Hematopoietic multipotent progenitor cell treated with erythropoietin and hydrocortisone succinate and interleukin-3 and kit ligand, for 17 days (in vitro differentiated cells): ENCODE measurements around the gene TM9SF1.

Experiments
- DNase-seq: peaks from one replicate; pipeline ENCODE4 v3.0.0-alpha.2; 2015; ENCODE audit warnings: low spot score

Gene TM9SF1, protein sequence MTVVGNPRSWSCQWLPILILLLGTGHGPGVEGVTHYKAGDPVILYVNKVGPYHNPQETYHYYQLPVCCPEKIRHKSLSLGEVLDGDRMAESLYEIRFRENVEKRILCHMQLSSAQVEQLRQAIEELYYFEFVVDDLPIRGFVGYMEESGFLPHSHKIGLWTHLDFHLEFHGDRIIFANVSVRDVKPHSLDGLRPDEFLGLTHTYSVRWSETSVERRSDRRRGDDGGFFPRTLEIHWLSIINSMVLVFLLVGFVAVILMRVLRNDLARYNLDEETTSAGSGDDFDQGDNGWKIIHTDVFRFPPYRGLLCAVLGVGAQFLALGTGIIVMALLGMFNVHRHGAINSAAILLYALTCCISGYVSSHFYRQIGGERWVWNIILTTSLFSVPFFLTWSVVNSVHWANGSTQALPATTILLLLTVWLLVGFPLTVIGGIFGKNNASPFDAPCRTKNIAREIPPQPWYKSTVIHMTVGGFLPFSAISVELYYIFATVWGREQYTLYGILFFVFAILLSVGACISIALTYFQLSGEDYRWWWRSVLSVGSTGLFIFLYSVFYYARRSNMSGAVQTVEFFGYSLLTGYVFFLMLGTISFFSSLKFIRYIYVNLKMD

DNA sequence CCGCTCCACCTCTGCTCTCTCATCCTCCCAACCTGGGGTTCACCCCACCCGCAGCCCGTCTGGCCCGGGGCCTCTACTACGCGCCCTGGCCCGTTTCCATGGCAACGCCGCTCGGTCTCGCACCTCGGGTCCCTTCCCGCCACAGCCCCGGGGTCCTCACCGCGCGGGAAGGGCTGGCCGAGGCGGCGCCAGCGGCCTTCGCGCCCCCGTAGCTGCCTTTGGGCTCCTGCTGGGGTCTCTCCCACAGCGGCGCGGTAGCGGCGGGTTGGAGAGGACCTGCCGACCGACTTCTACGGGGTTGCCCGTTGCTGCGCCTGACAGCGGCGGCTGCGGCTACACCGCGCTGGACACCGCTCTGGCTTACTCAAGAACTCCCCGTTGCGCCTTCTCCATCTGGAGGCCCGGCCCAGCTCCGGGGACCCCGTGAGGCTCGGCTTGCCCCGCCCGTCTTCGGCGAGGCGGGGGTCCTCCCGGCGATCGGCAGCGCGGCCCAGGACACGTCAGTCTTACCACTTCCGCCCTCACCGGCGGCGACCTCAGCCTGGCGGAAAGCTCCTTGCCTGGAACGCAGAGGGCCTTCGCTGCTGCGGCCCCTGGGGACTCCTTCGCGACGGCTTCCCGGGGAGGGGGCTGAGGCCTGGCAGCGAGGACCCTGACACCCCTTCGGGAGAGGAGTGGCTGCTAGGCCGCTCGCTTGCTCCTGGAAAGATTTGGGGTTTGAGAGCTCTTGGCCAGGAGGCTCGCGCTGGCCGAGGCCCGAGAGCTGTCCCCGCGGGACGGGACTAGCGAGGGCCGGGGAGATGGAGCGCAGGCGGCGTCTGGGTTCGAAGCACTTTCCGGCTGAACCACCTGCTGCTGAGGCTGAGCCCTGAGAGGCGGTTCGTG lies at the start of gene TM9SF1:
TM9SF1 (minus strand) TSS at position 256 of the 885 bp plus-strand sequence. CDS start 422 bp downstream, outside the sequence.
- DNase-seq, result peak; percentile 77

DNA sequence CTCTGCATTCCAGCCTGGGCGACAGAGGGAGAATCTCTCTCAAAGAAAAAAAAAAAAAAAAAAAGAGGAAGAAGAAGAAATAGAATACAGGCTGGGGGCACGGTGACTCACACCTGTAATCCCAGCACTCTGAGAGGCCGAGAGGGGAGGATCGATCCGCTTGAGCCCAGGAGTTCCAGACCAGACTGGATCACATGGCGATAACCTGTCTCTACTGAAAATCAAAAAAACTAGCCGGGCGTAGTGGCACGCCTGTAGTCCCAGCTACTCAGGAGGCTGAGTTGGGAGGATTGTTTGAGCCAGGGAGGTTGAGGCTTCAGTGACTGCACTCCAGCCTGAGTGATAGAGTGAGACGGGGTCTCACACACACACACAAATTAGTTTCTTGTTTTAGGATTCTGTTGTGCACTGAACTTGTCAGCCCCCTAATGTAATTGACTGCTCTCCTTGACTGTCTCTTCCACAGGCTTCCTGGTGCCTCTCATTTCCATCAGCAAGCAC lies 48.1 kb upstream of the TM9SF1 start:
- DNase-seq, result no peak

DNA sequence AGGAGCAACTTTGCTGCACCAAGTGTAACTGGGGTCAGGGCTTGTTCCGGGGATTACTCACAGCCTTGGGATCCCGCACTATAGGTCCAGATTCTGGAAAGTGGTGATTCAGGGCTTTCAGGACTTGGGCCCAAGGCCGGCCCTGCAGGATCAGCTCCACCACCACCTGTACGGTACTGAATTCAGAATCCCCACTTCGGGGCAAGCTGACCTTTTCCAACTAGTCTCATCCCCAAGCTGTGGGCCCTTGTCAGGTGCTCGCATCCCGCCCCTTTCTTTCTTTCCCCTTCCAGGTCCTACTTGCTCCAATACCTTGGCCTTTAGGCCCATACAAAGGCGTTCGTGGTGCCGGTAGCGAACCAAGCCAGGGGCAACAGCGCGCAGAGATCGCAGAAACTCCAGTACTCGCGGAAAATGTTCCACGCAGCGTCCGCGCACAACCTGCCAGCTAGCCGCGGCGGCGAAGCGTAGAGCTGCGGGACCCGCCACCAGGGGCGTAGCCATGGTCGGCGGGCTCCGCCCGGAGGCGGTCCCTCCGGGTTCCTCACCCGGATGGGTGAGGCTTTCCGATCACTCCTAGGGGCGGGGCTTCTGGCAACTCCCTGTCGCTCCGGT lies 46.7 kb upstream of the TM9SF1 start:
- DNase-seq, result peak; percentile 97

DNA sequence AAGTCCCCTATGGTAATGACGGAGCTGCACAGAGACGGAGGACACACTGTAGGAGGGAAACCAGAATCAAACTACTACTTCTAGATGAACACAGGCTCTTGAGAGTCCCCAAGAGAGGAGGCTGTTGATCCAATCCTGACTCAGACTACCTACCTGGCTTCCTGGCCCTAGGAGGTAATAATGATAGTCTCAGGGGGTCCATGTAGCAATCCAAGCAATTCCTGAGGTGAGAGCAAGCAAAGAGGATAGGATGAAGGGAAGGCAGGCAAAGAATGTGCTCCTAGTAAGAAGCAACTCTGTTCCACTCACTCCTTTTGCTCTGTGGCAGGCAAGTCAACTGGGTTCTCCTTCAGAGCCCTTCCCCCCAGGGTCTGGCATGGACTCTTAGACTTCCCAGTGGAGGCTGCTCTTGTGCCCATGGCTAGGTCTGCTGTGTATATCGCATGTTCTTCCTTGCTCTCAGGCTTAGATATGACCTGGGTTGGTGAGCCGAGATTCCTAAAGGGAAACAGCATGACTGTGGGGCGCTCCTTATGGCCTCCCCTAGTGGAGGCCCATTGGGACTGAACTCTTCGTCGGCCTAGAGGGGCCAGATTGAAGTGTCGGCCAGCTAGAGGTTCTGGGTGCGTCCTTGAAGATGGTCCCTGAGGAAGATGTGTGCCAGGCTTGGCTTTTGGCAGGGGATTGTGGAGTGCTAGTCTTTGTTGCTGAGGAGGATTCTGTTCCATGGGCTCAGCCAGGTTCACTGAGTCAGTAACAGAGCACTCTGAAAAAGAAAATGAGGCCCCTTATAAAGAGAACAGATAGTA lies 45.1 kb upstream of the TM9SF1 start:
- no peak for DNase-seq

DNA sequence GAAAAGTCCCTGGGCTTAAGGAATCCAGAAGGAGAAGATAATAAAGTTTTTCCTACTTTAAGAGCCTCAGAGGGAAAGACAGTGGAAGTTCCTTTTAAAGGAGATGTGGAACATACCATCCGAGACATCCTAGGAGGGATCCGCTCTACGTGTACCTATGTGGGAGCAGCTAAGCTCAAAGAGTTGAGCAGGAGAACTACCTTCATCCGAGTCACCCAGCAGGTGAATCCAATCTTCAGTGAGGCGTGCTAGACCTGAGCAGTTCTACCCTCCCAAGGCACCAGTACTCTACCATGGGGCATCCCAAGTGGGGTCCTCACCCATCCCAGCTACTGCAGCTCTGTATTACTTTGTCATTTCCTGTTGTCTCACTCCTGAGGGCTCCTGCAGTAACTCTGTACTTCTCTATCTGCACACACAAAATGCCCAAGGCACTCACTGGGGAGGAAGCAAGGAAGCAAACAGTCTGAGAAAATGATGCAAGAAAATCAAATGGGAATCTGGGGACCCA lies 43.3 kb upstream of the TM9SF1 start:
- no peak for DNase-seq

DNA sequence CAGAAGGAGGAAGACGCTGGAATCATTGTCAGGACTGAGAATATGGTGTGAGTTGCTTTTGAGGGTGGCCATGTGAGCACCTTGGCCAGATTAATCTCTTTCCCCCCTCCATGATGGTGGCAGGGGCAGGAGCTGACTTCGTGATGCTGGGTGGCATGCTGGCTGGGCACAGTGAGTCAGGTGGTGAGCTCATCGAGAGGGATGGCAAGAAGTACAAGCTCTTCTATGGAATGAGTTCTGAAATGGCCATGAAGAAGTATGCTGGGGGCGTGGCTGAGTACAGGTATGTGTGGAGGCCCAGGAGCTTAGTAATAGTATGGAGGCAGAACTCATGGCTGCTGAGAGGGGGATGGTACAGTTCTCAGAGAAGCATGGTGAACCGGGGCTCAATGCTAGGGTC lies 42.9 kb upstream of the TM9SF1 start:
- no peak for DNase-seq

DNA sequence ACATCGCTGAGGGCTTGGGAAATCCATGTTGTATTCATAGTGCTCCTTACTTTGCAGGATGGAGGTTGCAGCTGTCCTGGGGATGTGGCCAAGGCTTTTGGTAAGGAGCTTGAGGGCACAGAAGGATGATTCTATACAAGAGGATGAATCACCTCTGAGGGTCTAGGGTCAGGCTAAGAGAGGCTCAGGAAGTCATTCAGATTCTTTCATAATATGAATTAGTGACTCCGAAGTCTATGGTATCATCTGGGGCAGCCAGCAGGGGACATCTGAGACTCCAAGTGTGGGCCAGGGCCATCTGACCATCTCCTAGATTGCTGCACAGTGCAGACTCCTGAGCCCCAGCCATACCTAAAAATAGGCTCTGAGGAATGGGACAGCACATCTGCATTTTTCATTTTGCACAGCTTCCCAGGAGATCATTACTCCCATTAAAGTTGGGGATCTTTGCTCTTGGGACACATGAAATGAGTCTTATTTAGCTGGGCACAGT lies 42.3 kb upstream of the TM9SF1 start:
- DNase-seq, result no peak

DNA sequence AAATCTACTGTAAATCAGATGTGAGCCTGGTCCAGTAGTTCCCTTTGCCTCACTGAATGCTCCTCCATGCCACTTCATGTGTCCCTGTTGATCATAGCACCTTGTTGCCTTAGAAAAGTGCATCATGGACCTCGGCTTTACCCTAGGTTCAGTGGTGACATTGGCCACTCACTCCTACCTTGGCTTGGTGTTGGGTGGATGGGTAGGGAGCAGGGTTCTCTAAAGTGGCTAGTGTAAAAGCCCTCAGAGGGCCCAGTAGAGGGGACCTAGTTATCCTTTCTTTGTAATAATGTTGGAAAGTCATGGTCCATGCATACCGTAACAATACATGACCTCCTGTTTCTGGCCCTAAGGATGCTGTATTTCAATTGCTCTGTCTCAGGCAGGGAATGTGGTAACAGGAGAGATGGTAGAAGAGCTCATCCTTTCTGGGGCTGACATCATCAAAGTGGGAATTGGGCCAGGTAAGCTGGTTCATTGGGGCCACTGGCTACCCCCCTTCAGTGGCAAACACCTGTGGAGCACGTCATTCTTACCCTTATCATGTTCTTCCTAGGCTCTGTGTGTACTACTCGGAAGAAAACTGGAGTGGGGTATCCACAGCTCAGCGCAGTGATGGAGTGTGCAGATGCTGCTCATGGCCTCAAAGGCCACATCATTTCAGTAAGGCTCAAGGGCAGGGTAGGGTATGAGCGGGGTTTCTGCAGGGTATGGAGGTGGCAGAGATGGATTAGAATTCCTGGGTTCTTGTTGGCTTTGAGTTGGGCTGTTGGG lies 41.6 kb upstream of the TM9SF1 start:
- no peak for DNase-seq

DNA sequence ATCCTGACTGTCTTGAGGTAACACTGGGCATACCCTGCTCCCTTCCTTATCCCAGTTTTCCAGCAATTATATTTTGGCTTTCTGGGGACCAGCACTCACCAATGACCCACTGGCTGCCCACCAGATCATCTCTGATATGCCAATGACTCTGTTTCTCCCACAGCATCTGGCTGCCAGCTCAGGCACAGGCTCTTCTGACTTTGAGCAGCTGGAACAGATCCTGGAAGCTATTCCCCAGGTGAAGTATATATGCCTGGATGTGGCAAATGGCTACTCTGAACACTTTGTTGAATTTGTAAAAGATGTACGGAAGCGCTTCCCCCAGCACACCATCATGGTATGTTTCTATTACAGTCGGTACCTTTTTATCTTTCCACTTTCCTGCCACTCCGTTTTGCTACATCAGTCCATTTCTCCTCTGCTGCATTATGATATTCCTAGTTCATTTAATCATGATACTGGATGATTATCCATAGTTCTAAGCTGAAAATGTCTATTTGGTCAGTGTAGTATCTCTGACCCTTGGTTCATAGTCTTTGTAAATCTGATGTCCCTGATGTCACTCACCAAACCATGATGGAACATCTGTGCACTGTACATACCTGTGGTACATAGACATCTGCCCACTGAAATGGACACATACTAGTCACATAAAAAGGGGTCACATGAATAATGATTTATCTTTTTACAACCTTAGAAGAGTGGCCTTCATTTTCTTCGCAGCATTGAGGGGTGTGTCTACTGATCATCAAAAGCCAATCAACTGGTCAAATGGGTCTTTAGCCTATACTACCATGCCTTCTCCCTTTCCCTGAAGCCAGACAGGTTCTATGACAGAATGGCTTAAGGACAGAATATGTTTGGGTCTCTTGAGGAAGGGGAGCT lies 40.8 kb upstream of the TM9SF1 start:
- DNase-seq, result no peak

DNA sequence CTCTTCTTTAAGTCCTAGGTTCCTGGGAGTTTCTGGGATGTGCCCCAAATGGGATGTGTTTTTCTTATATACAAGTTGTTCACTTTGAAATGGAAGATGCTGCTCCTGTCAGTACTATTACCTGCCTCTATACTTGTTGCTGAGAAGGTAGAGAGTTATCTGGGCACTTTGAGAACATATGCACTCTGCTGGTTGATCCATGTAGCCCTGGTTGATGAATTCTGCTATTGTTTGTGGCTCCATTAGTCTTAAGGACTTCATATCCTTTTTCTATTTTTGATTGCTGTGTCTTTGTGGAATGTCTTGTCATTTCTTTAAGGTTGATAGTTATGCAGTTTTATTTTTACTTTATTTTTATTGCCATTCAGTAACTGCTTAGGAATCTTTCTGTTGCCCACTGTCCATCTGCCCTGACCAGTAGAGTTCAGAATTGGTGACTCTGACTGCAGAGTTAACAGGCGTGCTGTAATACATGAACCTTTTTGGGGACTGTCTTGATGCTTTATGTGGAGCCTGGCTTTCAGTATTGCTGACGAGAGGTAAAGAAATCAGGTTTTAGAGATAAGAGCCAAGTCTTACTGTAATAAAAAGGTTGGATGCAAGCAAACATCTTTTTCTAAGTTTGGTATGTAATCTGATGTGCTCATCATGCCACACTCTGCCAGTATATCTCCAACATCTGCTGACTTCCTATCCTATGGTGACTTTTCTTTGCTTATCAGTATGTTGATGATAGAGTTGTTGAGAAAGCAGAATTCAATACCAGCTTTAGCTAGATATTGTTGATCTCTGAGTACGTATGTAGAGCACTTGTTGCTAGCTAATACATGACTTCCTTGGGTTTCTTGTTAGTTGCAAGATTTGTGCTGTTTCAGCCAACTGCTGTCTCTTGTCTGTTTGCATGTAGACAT lies 39.1 kb upstream of the TM9SF1 start:
- DNase-seq, result no peak

DNA sequence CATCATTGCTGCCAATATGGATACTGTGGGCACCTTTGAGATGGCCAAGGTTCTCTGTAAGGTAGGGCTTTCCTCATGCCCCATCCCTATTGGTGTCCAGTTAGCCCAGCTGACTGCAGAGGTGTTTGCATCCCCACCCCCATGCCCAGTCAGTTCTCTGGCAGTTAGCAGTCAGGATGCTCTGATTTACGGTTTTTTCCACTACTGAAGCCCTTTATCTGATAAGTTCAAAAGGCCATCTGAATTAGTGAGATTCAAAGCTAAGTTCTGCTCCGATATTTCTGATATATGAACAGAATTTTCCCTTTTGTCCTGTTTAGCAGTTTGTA lies 38.3 kb upstream of the TM9SF1 start:
- no peak for DNase-seq

DNA sequence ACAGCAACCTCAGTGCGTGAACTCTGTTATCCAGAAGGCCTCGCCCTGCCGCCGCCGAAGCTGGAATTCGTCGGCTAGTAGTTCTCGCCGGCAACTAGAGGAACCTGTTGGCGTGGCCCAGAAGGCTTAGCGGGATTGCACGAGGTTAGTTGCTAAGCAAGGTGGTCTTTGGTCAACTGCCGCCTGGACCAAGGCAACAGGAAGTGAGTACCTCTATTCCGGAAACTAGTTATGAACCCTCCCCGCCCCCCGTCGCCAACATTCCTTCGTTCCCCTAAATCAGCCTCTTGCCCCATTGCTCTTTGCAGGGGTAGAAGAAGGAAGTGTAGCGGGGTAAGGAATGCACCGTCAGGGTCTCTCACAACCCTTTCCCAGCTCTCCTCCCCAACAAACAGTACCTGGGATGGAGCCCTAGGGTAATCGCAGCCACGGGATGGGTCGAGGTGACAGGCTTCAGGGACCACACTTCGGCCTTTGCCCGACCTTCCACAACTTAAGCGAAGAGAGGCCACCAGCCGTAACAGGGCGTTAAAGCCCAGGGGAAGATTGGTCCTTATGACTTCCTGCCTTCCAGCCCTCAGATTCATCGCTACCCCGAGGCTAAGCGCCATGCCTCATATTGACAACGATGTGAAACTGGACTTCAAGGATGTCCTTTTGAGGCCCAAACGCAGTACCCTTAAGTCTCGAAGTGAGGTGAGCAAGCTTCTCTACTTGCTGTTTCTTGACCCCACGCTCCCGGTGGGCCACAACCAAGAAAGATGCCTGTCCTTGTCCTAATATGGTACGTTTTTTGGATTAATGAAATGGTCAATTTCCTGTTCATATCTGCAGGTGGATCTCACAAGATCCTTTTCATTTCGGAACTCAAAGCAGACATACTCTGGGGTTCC lies 37.6 kb upstream of the TM9SF1 start, which contains the start of gene GMPR2:
GMPR2 (plus strand) TSS at position 285 of the 893 bp plus-strand sequence; CDS start at position 610, 325 bp downstream.
- DNase-seq, result no peak

DNA sequence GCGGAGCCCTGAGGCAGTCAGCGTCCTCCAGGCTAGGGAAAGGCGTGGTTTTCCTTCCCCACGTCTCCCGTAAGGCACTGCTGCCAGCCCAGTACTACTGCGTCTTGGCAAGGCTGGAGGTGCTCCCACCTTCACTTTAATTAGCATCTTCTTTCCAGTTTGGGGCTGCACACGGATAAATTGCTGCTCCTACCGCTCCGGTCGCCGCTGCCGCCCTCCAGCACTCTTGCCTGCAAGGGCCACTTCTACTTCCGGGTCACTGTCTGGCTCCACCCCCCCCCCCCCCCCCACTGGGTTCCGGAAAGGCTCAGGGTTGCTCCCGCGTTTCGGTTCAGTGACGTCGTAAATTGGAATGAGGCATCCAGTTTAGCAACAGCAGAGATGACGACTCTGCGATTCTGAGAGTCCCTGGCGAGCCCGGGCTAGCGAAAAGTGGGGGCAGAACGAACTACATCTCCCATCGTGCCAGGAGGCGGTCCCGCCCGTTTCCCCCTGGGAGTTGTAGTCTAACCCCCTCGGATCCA lies 36.9 kb upstream of the TM9SF1 start, which contains the start of gene NEDD8:
NEDD8 (minus strand) TSS at position 247 of the 524 bp plus-strand sequence; CDS start at position 147, 100 bp downstream.
- peak; percentile 92 for DNase-seq

DNA sequence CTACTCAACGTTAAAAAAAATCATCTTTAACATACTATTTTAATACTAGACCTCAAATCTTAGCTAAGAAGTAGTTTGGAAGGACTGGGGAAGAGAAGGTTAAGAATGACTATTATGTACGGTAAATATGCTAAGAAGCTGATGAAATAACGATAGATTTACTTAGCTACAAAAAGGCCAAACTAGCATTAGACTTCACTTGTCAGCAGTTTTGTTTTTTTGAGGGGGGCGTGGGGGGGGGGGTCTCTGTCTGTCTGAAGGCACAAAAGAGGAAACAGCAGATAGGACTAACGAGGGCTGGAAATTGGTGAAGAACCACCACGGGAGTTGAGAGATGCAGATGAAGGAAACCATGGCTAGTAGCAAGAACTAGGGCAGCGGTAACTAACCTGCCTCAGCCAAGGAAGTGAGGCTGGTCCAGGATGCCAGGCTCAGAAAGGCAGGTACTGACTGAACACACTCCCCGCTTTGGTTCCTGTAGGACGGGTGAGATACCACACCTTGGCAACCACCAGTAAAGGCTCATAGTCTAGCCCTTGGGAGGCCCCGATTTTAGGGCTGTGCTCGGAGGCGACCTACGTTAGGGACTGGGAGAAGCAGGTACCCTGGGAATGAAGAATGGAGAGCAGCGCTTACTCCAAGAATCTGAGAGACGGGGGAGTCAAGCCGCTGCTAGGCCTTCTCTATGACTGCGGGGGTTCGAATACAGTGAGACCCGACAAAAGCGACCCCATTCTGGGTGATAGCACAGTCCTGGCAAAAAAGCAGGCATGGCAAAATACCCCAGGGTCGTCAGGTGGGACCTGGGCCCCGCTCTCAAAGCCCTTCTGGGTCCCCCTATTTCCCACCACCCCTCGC lies 36.3 kb upstream of the TM9SF1 start:
- peak; percentile 26 for DNase-seq

DNA sequence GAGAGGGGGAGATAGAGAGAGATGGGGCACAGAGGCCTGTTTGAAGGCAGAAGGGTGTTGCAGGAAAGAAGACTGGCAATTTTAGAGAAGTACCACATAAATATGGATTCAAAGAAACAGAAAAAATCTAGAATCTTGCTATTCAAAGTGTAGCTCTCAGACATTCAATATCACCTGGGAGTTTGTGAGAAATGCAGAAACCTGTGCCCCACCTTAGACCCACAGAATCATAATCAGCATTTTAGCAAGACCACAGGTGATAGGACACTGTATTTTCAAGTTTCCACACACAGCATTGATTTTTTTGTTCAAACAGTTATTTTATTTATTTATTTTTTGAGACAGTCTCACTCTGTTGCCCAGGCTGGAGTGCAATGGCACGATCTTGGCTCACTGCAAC lies 33.7 kb upstream of the TM9SF1 start:
- DNase-seq, result no peak
